Measurements from ENCODE around the gene KLF3. TPM values are rescaled to one million over a fixed set of nuclear protein-coding genes. Genes with fewer than 3 reads are reported as not detected.

Gene KLF3
- total RNA-seq (2021; fragmentation: NEBNext Ultra II Directional; extraction: Animal tissue kit (Norgen Biotek cat#: 25700)) = 13.4 and 14.9 TPM in 2 replicates
- 7.1 and 8.0 TPM in 2 replicates for polyA plus RNA-seq (2011; rRNA removed)
- 5.2 TPM for polyA plus RNA-seq (2011; cell fraction: cytosol; rRNA removed)
- 9.5 TPM for polyA plus RNA-seq (2011; cell fraction: nucleus; rRNA removed)
- polyA plus RNA-seq (2012, experiment 1 of 2) = 6.2 to 8.7 TPM (median 6.8 TPM) in 4 replicates
- 2.2 TPM for polyA plus RNA-seq (2012, experiment 2 of 2)
- polyA plus RNA-seq (2013, experiment 1 of 2) = 7.3 TPM
- polyA plus RNA-seq (2013, experiment 2 of 2) = 7.4 TPM
- 15.0 and 19.5 TPM in 2 replicates for polyA minus RNA-seq (2011; rRNA and poly(A)+ RNA removed)
- 7.0 TPM for polyA minus RNA-seq (2011; cell fraction: cytosol; rRNA and poly(A)+ RNA removed)
- 41.1 TPM for polyA minus RNA-seq (2011; cell fraction: nucleus; rRNA and poly(A)+ RNA removed)
- long read RNA-seq, experiment 1, full-length matches to known transcripts = 4 of 14 reads
- long read RNA-seq, experiment 1, partial matches to known transcripts = 2 of 14 reads
- long read RNA-seq, experiment 1, other reads (novel, unspliced or antisense) = 8 of 14 reads
- long read RNA-seq, experiment 2, partial matches to known transcripts = 0 of 1 reads
- long read RNA-seq, experiment 2, other reads (novel, unspliced or antisense) = 1 of 1 reads

DNA sequence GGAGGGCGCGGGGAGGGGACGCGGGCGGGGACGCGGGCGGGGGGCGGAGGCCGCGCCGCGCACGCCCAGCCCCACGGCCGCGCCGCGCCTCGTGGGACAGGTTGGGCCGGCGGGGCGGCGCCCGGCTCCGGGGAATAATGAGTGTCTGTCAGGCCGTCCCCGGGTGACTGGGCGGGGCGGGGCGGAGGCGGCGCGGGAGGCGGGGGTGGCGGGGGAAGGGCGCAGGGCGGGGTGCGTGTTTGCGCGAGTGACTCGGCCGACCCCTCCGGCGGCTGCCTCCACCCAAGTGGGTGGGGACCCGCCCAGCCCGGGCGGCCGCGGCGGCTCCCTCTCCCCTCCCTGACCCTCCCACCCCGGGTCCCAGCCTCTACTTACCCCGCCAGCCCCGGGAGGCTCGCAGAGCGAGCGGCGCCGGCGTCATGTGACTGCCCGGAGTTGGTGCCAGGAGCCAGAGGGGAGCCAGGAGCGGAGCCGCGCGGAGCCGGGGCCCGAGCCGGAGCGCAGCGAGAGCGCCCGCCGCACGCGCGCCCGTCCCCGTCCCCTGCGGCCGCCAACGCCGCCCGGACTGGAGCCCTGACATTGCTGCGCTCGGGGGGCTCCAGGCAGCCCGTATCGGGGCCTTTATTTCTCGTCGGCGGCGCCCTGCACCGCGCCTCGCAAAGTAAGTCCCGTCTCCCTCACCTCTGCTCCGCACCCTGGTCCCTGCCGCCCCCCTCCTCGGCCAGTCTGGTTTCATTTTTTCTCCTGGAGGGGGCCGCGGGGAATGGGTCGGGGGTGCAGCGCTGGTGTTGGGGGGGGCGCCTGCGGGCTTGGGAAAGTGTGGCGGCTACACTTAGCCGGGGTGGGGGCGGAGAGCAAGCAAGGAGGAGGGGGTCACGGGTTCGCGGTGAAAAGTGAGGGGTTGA, at the start of gene KLF3:
Gene KLF3, plus strand, starts transcription at position 399 of the 905 bp plus-strand sequence. CDS start 16,427 bp downstream, outside the sequence.
- Histone ChIP-seq H2BK5ac (ENCODE audit: low read depth, low read length) (no peak within 1 kb of the TSS), H3K27me3 (replicated peaks in 1 of 4; ENCODE audit: control insufficient read depth in 3 of 4, extremely low read depth in 1 of 4, insufficient read depth in 3 of 4, low read length in 3 of 4) (peaks cover 0 to 15% (median 13%) of the 10 kb centered on the region in 4 experiments; a peak in 6 of 7 replicates), H3K36me3 (ENCODE audit: control insufficient read depth in 2 of 4, insufficient read depth in 4 of 4, low read length in 3 of 4) (no peaks in the 10 kb centered on the region), H2BK20ac (ENCODE audit: low read length) (no peak within 1 kb of the TSS), H3K4me2 (ENCODE audit: insufficient read depth in 1 of 2, low read depth in 2 of 2, low read length in 2 of 2) (peak within 1 kb of the TSS; percentile 79 to 97), H3K4me1 (replicated peaks in 1 of 4; ENCODE audit: control insufficient read depth in 3 of 4, insufficient read depth in 4 of 4, low read length in 3 of 4) (peaks cover 3 to 17% (median 8%) of the 10 kb centered on the region in 4 experiments; a peak in 5 of 7 replicates), H3K14ac (ENCODE audit: insufficient read length) (no peak within 1 kb of the TSS), H3K4me3 (ENCODE audit: extremely low read depth in 1 of 4, insufficient read depth in 2 of 4, low read depth in 3 of 4, low read length in 4 of 4) (peak within 1 kb of the TSS; percentile 75 to 92 (median 80)), H3K23me2 (ENCODE audit: low read depth, low read length) (peaks cover 2% of the 10 kb centered on the region; the same call in 1 of the 2 replicates), H4K5ac (ENCODE audit: insufficient read length, low read depth, low read length) (peak within 1 kb of the TSS; percentile 86), H4K91ac (replicated peaks; ENCODE audit: insufficient read length, low read length) (peak within 1 kb of the TSS; percentile 11), H3K56ac (replicated peaks; ENCODE audit: insufficient read length, low read depth, low read length) (peak within 1 kb of the TSS; percentile 94), H4K8ac (ENCODE audit: extremely low read depth, insufficient read depth, low read length) (peak within 1 kb of the TSS; percentile 93), H3K79me1 (ENCODE audit: low read depth, low read length) (0 out of 2 replicates have a peak, but pooled peaks cover 2% of the 10 kb centered on the region), H2BK12ac (ENCODE audit: low read depth, low read length) (peak within 1 kb of the TSS; percentile 81; the same call in 1 of the 2 replicates), H3K9me3 (ENCODE audit: insufficient read depth in 2 of 2, low read depth in 1 of 2, low read length in 1 of 2) (no peaks in the 10 kb centered on the region), H3K23ac (ENCODE audit: insufficient read length) (no peak within 1 kb of the TSS), H3K79me2 (ENCODE audit: control insufficient read depth in 1 of 2, insufficient read depth in 2 of 2, low read length in 2 of 2) (peaks cover 0 to 34% of the 10 kb centered on the region in 2 experiments; a peak in 2 of 4 replicates), H2AFZ (ENCODE audit: low read length) (0 out of 2 replicates have a peak within 1 kb of the TSS, but pooled peaks have one; percentile 50), H3K4ac (replicated peaks; ENCODE audit: insufficient read length, low read depth, low read length) (no peak within 1 kb of the TSS), H2BK120ac (replicated peaks; ENCODE audit: low read depth, low read length) (no peak within 1 kb of the TSS), H3K9ac (replicated peaks in 1 of 4; ENCODE audit: extremely low read depth in 1 of 4, low read depth in 3 of 4, low read length in 3 of 4) (peak within 1 kb of the TSS; percentile 67 to 91 (median 76)), H3K27ac (ENCODE audit: low read depth, low read length) (peak within 1 kb of the TSS; percentile 73; the same call in 1 of the 2 replicates), H4K20me1 (replicated peaks in 1 of 2; ENCODE audit: control insufficient read depth in 1 of 2, insufficient read depth in 2 of 2, low read length in 2 of 2) (peaks cover 0 to 1% of the 10 kb centered on the region in 2 experiments), H2BK15ac (ENCODE audit: low read length) (no peak within 1 kb of the TSS), H3K18ac (ENCODE audit: extremely low read depth, low read length) (peak within 1 kb of the TSS; percentile 78), H2AK5ac (ENCODE audit: low read depth, low read length) (no peak within 1 kb of the TSS; the same call in 1 of the 2 replicates)
- no peak for FAIRE-seq
- peak in 1 of 2 experiments; percentile 82 for DNase-seq (ENCODE audit: low read depth in 1 of 2, low spot score in 2 of 2)
- ChIA-PET CTCF (ENCODE audit: partially characterized antibody) (interaction anchor here (2.0 kb wide), 1 partner anchor 346 kb away, joined by 7 read pairs; no protein-coding TSS in a partner anchor), POLR2A (ENCODE audit: partially characterized antibody) (interaction anchor here (1.4 kb wide), 1 partner anchor 8 kb away, joined by 3 read pairs; no protein-coding TSS in a partner anchor)
- 1% methylated on average over 16 of the region's 110 CpGs; no CpG with 5 or more reads in 1 of the 2 experiments for WGBS, 2 experiments (ENCODE audit: extremely low coverage in 1 of 2, insufficient coverage in 1 of 2, insufficient read length in 1 of 2, insufficient replicate concordance in 2 of 2, low coverage in 1 of 2, low lambda C conversion rate in 2 of 2, missing lambda C conversion rate in 1 of 2)
- TF ChIP-seq CREB1 (IDR thresholded peaks at IDR 0.05) (0 out of 2 replicates have a peak, but pooled peaks have one; percentile 4), ASH2L (IDR thresholded peaks at IDR 0.05; ENCODE audit: low read length) (no peak), RXRA (IDR thresholded peaks at IDR 0.05; ENCODE audit: insufficient read depth, low read depth, low read length) (no peak), SIRT6 (IDR thresholded peaks at IDR 0.05; ENCODE audit: low read length) (no peak), PHF8 (conservative IDR thresholded peaks at IDR 0.05; ENCODE audit: low read depth, low read length) (peak; percentile 69; the same call in 1 of the 2 replicates), ZNF274 (IDR thresholded peaks at IDR 0.05; ENCODE audit: borderline replicate concordance, extremely low read depth, low read length) (no peak)
- TF ChIP-seq, protein P1, sequence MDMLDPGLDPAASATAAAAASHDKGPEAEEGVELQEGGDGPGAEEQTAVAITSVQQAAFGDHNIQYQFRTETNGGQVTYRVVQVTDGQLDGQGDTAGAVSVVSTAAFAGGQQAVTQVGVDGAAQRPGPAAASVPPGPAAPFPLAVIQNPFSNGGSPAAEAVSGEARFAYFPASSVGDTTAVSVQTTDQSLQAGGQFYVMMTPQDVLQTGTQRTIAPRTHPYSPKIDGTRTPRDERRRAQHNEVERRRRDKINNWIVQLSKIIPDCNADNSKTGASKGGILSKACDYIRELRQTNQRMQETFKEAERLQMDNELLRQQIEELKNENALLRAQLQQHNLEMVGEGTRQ (IDR thresholded peaks at IDR 0.05; ENCODE audit: low read length) = peak; percentile 71
